ENCODE results near the gene THAP12.
"Not testable (repeated sequence)": the region's sequence is repeated elsewhere in the genome, so short reads cannot be mapped to it uniquely, and the experiment has no call there.

The THAP12 gene

GRCh38 chr11:76329084-76329648 is 51.8 kb downstream of the THAP12 start:
- in situ Hi-C loops (cut with MboI; ENCODE audit: low sequenced_read_pairs): no loop called here

- in situ Hi-C loops (cut with MboI; ENCODE audit: low sequenced_read_pairs): no loop called here
These were observed 53.1 kb downstream of the THAP12 start for GRCh38 chr11:76327756-76328388.

GRCh38 chr11:76327202-76327601 is 53.7 kb downstream of the THAP12 start:
- in situ Hi-C loops (cut with MboI; ENCODE audit: low sequenced_read_pairs): no loop called here

- in situ Hi-C loops (cut with MboI; ENCODE audit: low sequenced_read_pairs): no loop called here
These were observed 55.7 kb downstream of the THAP12 start for GRCh38 chr11:76325185-76325584.

- in situ Hi-C loops (cut with MboI; ENCODE audit: low sequenced_read_pairs): no loop called here
These were observed 57.1 kb downstream of the THAP12 start for GRCh38 chr11:76323804-76324203.

- in situ Hi-C loops (cut with MboI; ENCODE audit: low sequenced_read_pairs): not testable (repeated sequence)
These were observed 57.6 kb downstream of the THAP12 start for GRCh38 chr11:76323375-76323774.

- in situ Hi-C loops (cut with MboI; ENCODE audit: low sequenced_read_pairs): no loop called here
These were observed 58.0 kb downstream of the THAP12 start for GRCh38 chr11:76322942-76323341.

- in situ Hi-C loops (cut with MboI; ENCODE audit: low sequenced_read_pairs): no loop called here
These were observed 58.4 kb downstream of the THAP12 start for GRCh38 chr11:76322540-76322939.

GRCh38 chr11:76321820-76322524 is 59.0 kb downstream of the THAP12 start:
- in situ Hi-C loops (cut with MboI; ENCODE audit: low sequenced_read_pairs): no loop called here

GRCh38 chr11:76321340-76321739 is 59.6 kb downstream of the THAP12 start:
- in situ Hi-C loops (cut with MboI; ENCODE audit: low sequenced_read_pairs): no loop called here

GRCh38 chr11:76320929-76321328 is 60.0 kb downstream of the THAP12 start:
- in situ Hi-C loops (cut with MboI; ENCODE audit: low sequenced_read_pairs): no loop called here

- in situ Hi-C loops (cut with MboI; ENCODE audit: low sequenced_read_pairs): loop anchor here (10.0 kb wide), 1 partner anchor 115 kb away; the partner anchor contains the start of gene WNT11
These were observed 61.1 kb downstream of the THAP12 start for GRCh38 chr11:76319798-76320197.

GRCh38 chr11:76318744-76319384 is 62.1 kb downstream of the THAP12 start:
- in situ Hi-C loops (cut with MboI; ENCODE audit: low sequenced_read_pairs): loop anchor here (10.0 kb wide), 1 partner anchor 114 kb away; the partner anchor contains the start of gene WNT11

- in situ Hi-C loops (cut with MboI; ENCODE audit: low sequenced_read_pairs): loop anchor here (10.0 kb wide), 1 partner anchor 112 kb away; the partner anchor contains the start of gene WNT11
These were observed 63.6 kb downstream of the THAP12 start for GRCh38 chr11:76317296-76317695.

GRCh38 chr11:76316726-76317125 is 64.2 kb downstream of the THAP12 start:
- in situ Hi-C loops (cut with MboI; ENCODE audit: low sequenced_read_pairs): loop anchor here (10.0 kb wide), 1 partner anchor 112 kb away; the partner anchor contains the start of gene WNT11

- in situ Hi-C loops (cut with MboI; ENCODE audit: low sequenced_read_pairs): loop anchor here (10.0 kb wide), 1 partner anchor 111 kb away; the partner anchor contains the start of gene WNT11
These were observed 65.6 kb downstream of the THAP12 start for GRCh38 chr11:76315182-76315853.

- in situ Hi-C loops (cut with MboI; ENCODE audit: low sequenced_read_pairs): loop anchor here (10.0 kb wide), 1 partner anchor 110 kb away; the partner anchor contains the start of gene WNT11
These were observed 66.2 kb downstream of the THAP12 start for GRCh38 chr11:76314741-76315090.

- in situ Hi-C loops (cut with MboI; ENCODE audit: low sequenced_read_pairs): loop anchor here (10.0 kb wide), 1 partner anchor 109 kb away; the partner anchor contains the start of gene WNT11
These were observed 66.8 kb downstream of the THAP12 start for GRCh38 chr11:76313913-76314740.

GRCh38 chr11:76313271-76313670 is 67.7 kb downstream of the THAP12 start:
- in situ Hi-C loops (cut with MboI; ENCODE audit: low sequenced_read_pairs): loop anchor here (10.0 kb wide), 1 partner anchor 108 kb away; the partner anchor contains the start of gene WNT11
